ENCODE measurements around the gene FAM107B. TPM values are rescaled to one million over a fixed set of nuclear protein-coding genes. Genes with fewer than 3 reads are reported as not detected.

Gene FAM107B
- total and polyA plus RNA-seq, 11 donors: 1.9 to 27.6 (median 4.9) TPM

GRCh38 chr10:14569274-14570060 is 205.2 kb downstream of the FAM107B start:
- peak overlapping the region in 1 of 12 donors; percentile 66 for H3K27ac ChIP-seq

GRCh38 chr10:14567421-14567820 is 207.3 kb downstream of the FAM107B start:
- Histone ChIP-seq H3K9me3 (peaks cover 0 to 6% (median 0%) of the 10 kb centered on the region in 12 donors), H3K27me3 (no peaks in the 10 kb centered on the region), H3K4me1 (peaks cover 0 to 84% (median 0%) of the 10 kb centered on the region in 12 donors), H3K36me3 (peaks cover 0 to 11% (median 0%) of the 10 kb centered on the region in 9 donors), H3K4me3 (no peak overlapping the region), H3K27ac (peak overlapping the region in 1 of 12 donors; percentile 15)
- 84 to 92% (median 88%) methylated on average over 4 of the region's 4 CpGs for WGBS, 4 donors
- ATAC-seq (no peak), DNase-seq (no peak)
- TF ChIP-seq POLR2A (IDR thresholded peaks at IDR 0.05) (no peak), CTCF (IDR thresholded peaks at IDR 0.05) (no peak)
- intact Hi-C loops (cut with DNase I): no loop called here

More at GRCh38 chr10:14569274-14570060, 205.2 kb downstream of the FAM107B start:
- Histone ChIP-seq H3K9me3 (peaks cover 0 to 6% (median 0%) of the 10 kb centered on the region in 12 donors), H3K36me3 (peaks cover 0 to 11% (median 0%) of the 10 kb centered on the region in 9 donors), H3K27me3 (no peaks in the 10 kb centered on the region), H3K4me1 (peaks cover 0 to 82% (median 0%) of the 10 kb centered on the region in 12 donors), H3K4me3 (peak overlapping the region in 1 of 12 donors; percentile 16)
- ATAC-seq: no peak
- WGBS, 4 donors: 75 to 88% (median 85%) methylated on average over 9 of the region's 9 CpGs
- intact Hi-C loops (cut with DNase I): no loop called here
- TF ChIP-seq POLR2A (IDR thresholded peaks at IDR 0.05) (no peak), CTCF (IDR thresholded peaks at IDR 0.05) (no peak)
- DNase-seq: no peak

DNA sequence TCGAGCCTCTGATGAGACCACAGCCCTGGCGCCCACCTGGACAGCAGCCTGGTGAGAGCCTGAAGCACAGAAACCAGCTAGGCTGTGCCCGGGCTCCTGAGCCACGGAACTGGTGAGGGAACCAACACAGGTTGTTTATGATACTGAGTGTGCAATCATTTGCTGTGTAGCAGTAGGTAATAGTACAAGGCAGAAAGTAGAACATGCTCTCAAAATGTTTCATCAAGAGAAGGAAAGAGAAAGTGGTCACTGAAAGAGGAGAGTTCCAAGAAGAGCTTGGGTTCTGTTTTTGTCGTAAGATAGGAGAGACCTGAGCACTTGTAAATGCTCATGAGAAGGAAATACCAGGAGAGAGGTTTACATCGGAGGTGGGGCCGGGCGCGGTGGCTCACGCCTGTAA is 208.2 kb downstream of the FAM107B start:
- H3K9me3 ChIP-seq: peaks cover 0 to 6% (median 0%) of the 10 kb centered on the region in 12 donors
- peaks cover 0 to 11% (median 0%) of the 10 kb centered on the region in 9 donors for H3K36me3 ChIP-seq
- H3K27me3 ChIP-seq: no peaks in the 10 kb centered on the region
- ATAC-seq: no peak
- H3K4me3 ChIP-seq: no peak overlapping the region
- intact Hi-C loops (cut with DNase I): no loop called here
- H3K27ac ChIP-seq: no peak overlapping the region
- 93 to 97% (median 95%) methylated on average over 9 to 10 of the region's 10 CpGs for WGBS, 4 donors
- H3K4me1 ChIP-seq: peaks cover 0 to 84% (median 0%) of the 10 kb centered on the region in 12 donors
- DNase-seq: no peak
- TF ChIP-seq POLR2A (IDR thresholded peaks at IDR 0.05) (no peak), CTCF (IDR thresholded peaks at IDR 0.05) (no peak)

DNA sequence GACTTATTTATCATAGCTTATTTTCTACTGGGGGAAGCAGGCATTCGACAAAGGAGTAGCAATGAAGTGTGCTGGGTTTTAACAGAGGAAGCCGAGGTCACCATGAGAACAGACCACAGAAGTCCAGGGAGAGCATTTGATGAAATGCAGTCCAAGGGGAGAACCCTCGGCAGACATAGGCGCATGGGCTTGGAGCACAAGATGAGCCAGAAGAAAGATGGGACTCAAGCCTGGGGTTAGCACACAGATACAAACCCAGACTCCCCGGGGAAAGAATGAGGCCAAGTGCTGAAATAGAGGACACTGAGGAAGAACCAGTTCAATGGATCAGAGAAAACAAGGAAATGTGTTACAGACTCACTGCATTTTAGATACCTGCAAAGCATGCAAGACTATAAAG is 209.5 kb downstream of the FAM107B start:
- intact Hi-C loops (cut with DNase I): no loop called here
- 51 to 75% (median 63%) methylated on average over 5 of the region's 5 CpGs for WGBS, 4 donors
- DNase-seq (no peak), ATAC-seq (peak in 3 of 4 donors; percentile 34 to 61 (median 43))
- Histone ChIP-seq H3K9me3 (peaks cover 0 to 6% (median 0%) of the 10 kb centered on the region in 12 donors), H3K4me1 (peaks cover 0 to 88% (median 0%) of the 10 kb centered on the region in 12 donors), H3K27ac (peak overlapping the region in 1 of 12 donors; percentile 82), H3K36me3 (peaks cover 0 to 11% (median 0%) of the 10 kb centered on the region in 9 donors), H3K27me3 (no peaks in the 10 kb centered on the region), H3K4me3 (no peak overlapping the region)
- TF ChIP-seq POLR2A (IDR thresholded peaks at IDR 0.05) (no peak), CTCF (IDR thresholded peaks at IDR 0.05) (no peak)

Measured in heart left ventricle (tissue), 16 donors.